HG02678 (cell line): ENCODE data around the gene TMEM132D.

Experiments
- ATAC-seq: cut with Tn5 transposase; IDR thresholded peaks from one replicate; pipeline ENCODE4 v1.9.1; 2021; ENCODE audit warnings: mild to moderate bottlenecking, moderate library complexity; ENCODE audit not compliant: unreplicated experiment

TMEM132D gene

GRCh38 chr12:129036135-129036534 is 867.7 kb downstream of the TMEM132D start:
- ATAC-seq: no peak

GRCh38 chr12:129034558-129035289 is 869.1 kb downstream of the TMEM132D start:
- no peak for ATAC-seq

DNA sequence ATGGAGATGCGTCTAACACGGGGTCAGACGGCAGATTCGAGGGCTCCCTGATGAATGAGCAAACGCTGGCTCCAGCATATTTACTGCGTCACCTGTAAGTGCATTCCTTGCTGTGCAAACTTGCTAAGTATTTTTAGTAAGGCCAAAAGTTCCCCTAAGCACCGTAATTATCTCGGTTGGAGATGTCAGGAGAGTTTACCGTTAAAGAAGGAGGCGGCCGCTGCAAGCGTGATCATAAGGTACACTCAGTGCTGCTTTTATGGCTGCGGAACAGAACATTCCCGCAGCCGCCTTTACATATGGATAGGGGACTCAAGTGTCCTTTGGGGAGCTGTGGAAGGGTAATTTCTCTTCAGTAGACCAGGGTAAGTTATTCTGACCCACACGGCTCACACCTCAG is 875.0 kb downstream of the TMEM132D start:
- ATAC-seq: no peak

DNA sequence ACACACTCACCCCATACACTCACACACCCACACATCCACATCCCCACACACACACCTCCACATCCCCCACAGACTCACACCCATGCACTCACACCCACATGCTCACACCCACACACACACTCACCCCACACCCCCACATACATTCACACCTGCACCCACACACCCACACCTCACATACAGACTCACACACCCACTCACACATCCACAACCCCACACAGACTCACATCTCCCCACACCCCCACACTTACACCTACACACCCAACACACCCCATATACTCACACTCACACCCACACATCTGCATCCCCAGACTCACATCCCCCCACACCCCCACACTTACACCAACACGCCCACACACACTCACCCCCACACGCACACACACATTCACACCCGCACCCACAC is 878.8 kb downstream of the TMEM132D start:
- no peak for ATAC-seq
